NCI-H446 (cell line): ENCODE results near the gene BGN.

Experiments
- DNase-seq, 2 experiments: peaks; one replicate each; lab custom pipeline; 2025; lab: John Stamatoyannopoulos, UW

The BGN gene

DNA sequence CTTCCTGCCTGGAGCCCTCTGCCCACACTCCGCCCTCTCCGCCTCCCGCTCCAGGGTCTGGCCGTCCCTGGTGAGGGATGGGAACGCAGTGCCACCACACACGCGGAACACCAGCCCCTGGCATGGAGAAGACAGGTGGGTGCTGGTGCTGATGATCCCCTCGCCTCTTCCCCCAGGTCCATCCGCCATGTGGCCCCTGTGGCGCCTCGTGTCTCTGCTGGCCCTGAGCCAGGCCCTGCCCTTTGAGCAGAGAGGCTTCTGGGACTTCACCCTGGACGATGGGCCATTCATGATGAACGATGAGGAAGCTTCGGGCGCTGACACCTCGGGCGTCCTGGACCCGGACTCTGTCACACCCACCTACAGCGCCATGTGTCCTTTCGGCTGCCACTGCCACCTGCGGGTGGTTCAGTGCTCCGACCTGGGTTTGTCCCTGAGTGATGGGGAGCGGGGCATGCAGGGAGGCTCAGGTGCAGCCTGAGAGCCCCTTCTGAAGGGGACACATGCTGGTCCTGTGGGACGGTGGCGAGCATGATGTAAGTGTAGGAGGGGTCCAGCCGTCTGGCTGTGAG, 9.8 kb downstream of the BGN start:
- no peak for DNase-seq

GRCh38 chrX:153505361-153505760, 10.6 kb downstream of the BGN start:
- DNase-seq, result no peak

GRCh38 chrX:153507484-153508178, 12.9 kb downstream of the BGN start:
- peak; percentile 42 to 87 for DNase-seq

DNA sequence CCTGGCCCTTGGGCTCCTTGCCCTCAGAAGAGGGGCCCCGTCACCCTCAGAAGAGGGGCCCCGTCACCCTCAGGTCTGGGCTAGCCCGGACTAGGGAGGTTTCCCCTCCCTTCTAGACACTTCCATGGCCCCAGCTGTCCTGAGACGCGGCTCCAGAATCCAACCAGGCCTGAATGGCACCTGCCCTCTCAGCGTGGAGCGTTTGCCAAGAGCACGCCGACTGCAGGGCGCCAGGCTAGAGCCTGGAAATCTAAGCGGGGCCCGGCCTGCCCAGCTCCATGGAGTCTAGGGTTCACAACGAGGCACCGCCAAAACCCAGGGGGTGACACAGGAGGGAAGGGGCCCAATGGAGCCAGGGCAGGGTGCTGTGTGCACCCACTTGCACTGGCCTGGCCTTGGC, 14.8 kb downstream of the BGN start:
- DNase-seq, result no peak

DNA sequence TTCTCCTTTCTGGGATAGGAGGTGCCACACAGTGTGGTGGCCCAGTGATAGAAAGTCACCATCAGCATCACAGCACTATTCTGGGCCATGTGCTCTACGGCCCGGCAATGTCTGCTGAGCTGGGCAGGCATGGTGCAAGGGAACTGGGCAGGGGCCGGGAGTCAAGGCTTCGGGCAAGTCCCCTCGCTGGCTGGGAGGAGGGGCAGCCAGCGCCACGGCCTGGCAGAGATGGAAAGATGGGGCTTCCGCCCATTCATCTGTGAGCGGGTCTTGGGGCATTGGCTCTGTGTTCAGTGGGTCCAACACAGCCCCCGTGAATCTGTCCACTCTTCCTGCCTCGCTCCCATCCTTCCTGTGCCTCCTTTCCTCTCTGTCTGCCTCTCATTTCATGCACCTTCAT, 15.6 kb downstream of the BGN start:
- no peak for DNase-seq

- DNase-seq, result peak; percentile 15 to 76
These were observed 17.2 kb downstream of the BGN start for GRCh38 chrX:153511784-153512500.

- no peak for DNase-seq
These were observed 17.7 kb downstream of the BGN start for GRCh38 chrX:153512501-153512893.

- no peak for DNase-seq
These were observed 18.5 kb downstream of the BGN start for GRCh38 chrX:153513265-153513664.

- no peak for DNase-seq
These were observed 19.5 kb downstream of the BGN start for GRCh38 chrX:153514259-153514658.

DNA sequence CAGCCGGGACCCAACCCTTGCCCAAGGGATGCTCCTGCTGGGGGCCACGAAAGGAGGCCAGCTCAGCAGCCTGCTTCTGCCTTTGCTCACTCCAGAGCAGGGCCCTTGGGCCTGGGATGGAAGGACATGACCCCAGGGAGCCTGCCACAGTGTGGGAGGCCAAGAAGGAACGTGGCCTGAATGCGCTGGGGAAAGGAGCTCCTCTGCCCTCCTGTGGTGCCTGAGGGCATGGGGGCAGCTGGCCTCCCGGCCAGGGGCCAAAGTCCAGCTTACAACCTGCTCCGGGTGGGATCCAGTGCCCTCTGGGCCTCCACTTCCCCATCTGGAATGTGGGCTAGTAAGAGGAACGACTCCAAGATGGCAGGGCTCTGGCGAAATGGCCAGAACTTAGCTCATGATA, 20.7 kb downstream of the BGN start:
- DNase-seq, result no peak

DNA sequence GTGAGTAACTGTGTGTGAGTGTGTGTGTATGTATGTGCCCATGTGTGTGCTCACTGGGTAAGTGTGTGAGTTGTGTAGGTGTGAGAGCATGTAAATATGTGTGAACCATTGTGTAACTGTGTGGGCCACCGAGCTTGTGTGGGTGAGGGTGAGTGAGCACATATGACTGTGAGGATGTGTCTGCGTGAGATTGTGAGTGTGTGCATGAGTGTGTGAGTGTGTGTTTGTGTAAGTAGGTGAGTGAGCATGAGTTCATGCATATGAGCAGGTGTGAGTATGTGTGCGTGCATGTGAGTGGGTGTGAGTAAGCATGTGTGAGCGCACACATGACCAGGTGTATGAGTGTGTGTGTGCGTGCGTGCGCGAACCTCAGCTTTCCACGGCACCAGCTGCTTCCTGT, 21.3 kb downstream of the BGN start:
- no peak for DNase-seq

DNA sequence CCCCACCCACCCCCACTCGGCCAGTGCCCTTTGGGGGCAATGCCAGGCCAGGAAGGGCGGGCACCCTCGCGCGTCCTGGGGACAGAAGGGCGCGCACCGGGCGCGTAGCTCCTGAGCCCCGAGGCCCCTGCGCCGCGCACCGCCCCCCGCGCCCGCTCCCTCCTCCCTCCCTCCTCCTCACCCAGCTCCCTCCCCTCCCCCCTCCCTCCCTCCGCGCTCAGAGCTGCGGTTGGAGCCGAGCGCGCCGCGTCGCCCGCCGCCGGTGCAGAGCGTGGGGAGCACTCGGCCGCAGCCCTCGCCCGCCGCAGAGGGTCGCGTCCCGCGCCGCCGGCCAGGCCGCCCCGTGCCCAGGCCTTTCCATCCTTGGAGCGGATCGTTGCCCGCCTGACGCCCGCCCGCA, 22.6 kb downstream of the BGN start, which contains the start of gene ATP2B3:
TSS of gene ATP2B3 (plus strand) at position 220 of the 400 bp plus-strand sequence. CDS start 18,606 bp downstream, outside the sequence.
- no peak for DNase-seq

GRCh38 chrX:153517946-153518834, 23.4 kb downstream of the BGN start:
- DNase-seq, result no peak

DNA sequence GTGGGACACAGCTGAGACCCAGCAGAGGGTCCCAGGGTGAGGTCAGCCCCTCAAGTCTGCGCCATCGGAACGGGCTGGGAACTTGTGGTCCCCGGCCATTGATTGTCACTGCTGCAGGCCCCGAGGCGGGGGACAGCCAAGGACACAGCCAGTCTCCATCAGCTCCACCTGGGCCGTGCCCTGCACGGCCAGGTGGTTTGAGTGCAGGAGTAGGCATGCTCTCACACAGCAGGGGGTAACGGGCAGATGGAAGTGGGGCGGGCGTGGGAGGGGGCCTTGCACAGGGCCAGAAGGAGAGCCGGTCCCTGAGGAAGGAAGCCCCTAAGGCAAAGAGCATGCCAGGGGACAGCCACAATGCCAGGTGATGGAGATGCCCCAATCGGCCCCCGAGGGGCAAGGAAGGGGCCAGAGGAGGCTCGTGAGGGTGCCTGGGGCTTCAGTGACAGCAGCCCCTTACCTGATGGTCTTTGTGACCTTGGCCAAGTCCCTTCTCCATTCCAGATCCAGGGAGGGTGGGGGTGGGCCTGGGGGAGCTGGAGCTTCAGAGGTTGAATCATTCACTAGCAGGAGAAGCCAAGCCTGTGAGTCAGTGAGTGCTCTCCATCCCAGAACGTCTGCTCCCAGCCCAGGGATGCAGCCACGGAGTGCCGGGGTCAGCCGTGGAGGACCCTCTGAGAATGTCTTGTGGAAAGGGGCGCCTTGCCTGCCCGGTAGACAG, 24.9 kb downstream of the BGN start:
- peak in 1 of 2 experiments; percentile 42 for DNase-seq

- no peak for DNase-seq
These were observed 25.6 kb downstream of the BGN start for GRCh38 chrX:153520287-153520917.

DNA sequence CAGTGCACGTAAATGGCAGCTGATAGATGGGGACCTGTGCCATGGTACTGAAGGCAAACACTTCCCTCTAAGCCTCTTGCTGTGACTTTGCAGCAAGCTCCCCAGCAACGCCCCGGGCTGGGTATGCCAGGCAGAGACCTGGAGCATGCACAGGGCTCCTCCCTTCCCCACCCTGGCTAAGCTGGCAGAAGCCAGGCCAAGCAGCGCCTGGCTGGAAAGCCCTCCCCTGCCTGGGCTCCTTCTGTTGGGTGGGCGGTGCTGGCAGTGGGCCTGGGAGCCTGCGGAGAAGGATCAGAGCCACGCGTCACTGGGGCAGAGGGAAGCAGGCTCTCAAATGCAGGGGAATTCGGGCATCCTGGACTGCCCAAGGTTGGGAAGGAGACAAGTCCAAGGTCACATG, 26.3 kb downstream of the BGN start:
- peak; percentile 73 to 91 for DNase-seq

- DNase-seq, result no peak
These were observed 27.5 kb downstream of the BGN start for GRCh38 chrX:153522259-153522658.

GRCh38 chrX:153523269-153523668, 28.5 kb downstream of the BGN start:
- peak; percentile 9 to 35 for DNase-seq

DNA sequence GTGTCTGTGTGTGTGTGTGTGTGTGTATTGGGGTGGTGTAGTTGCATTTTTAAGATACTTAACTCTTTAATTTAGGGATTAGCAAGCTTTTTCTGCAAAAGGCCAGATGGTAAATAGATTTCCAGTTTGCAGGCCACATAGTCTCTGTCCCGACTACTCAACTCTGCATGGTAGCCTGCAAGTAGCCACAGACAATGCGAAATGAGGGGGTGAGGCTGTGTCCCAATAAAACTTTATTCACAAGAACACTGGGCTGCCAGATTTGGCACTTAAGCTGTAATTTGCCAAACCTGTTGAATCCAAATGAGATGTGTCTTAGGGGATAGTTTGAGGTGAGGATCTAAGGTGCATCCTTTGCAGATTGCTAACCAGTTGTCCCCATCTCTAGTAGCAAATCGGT, 29.5 kb downstream of the BGN start:
- DNase-seq, result no peak

GRCh38 chrX:153525451-153525850, 30.7 kb downstream of the BGN start:
- DNase-seq, result peak in 1 of 2 experiments; percentile 52

DNA sequence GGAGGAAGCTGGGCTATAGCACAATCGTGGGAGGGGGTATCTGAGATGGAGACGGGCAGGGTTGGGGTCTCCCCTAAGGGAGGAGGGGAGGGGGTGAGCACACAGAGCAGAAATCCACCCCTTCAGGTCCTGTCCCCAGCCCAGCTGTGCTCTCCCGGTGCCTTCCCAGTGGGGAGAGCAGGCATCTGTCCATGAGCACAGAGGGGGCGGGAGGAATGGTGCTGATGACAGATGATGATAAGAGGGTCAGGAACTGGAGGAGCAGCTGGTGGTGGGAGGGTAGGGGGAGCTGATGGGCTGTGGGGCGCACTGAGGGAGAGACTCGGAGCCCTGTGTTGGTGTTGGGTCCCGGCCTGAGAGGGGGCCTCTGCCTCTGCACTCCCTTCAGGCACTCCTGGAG, 31.3 kb downstream of the BGN start:
- DNase-seq, result no peak
